ENCODE results near the gene SLC22A3. TPM values are rescaled to one million over a fixed set of nuclear protein-coding genes. Genes with fewer than 3 reads are reported as not detected.
"Not testable (repeated sequence)": the region's sequence is repeated elsewhere in the genome, so short reads cannot be mapped to it uniquely, and the experiment has no call there.

The SLC22A3 gene, protein sequence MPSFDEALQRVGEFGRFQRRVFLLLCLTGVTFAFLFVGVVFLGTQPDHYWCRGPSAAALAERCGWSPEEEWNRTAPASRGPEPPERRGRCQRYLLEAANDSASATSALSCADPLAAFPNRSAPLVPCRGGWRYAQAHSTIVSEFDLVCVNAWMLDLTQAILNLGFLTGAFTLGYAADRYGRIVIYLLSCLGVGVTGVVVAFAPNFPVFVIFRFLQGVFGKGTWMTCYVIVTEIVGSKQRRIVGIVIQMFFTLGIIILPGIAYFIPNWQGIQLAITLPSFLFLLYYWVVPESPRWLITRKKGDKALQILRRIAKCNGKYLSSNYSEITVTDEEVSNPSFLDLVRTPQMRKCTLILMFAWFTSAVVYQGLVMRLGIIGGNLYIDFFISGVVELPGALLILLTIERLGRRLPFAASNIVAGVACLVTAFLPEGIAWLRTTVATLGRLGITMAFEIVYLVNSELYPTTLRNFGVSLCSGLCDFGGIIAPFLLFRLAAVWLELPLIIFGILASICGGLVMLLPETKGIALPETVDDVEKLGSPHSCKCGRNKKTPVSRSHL
- total RNA-seq = not detected

GRCh38 chr6:160348223-160349019 lies at the start of gene SLC22A3:
Gene SLC22A3 (plus strand): TSS chr6:160348378. CDS start chr6:160348420, 42 bp downstream.
- peaks cover 5% of the 10 kb centered on the region for H3K4me1 Mint-ChIP-seq (ENCODE audit: low read depth)
- no peaks in the 10 kb centered on the region for H3K9me3 Mint-ChIP-seq
- H3K27ac Mint-ChIP-seq = no peak within 1 kb of the TSS
- no peak for DNase-seq
- no peaks in the 10 kb centered on the region for H3K36me3 Mint-ChIP-seq (ENCODE audit: low read depth)
- no peak for ATAC-seq
- CTCF ChIA-PET = no interaction called here
- H3K27me3 Mint-ChIP-seq = peaks cover 47% of the 10 kb centered on the region
- intact Hi-C loops (cut with micrococcal nuclease) = no loop called here
- no peak within 1 kb of the TSS for H3K4me3 Mint-ChIP-seq
- POLR2A ChIA-PET = no interaction called here
- TF ChIP-seq CTCF (IDR thresholded peaks at IDR 0.05) = no peak

DNA sequence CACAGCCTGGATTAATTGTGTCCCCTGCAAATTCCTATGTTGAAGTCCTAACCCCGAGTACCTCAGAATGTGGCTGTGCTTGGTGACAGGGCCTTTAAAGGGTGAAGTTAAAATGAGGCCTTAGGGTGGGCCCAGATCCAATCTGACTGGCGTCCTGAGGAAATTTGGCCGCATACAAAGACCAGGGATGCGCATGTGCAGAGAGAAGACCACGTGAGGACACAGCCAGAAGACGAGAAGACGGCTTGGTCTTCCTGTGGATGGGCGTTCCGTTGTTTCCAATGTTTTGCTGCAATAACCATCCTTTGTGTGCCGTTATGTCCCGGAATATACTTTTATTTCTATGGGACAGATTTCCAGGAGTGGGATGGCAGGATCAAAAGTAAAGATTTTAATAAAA lies 48.6 kb upstream of the SLC22A3 start:
- Mint-ChIP-seq H3K9me3 (no peaks in the 10 kb centered on the region), H3K36me3 (ENCODE audit: low read depth) (no peaks in the 10 kb centered on the region), H3K27ac (no peak overlapping the region), H3K27me3 (peaks cover 11% of the 10 kb centered on the region), H3K4me3 (no peak overlapping the region), H3K4me1 (ENCODE audit: low read depth) (no peaks in the 10 kb centered on the region)
- DNase-seq (no peak), ATAC-seq (no peak)
- POLR2A ChIA-PET = no interaction called here
- TF ChIP-seq CTCF (IDR thresholded peaks at IDR 0.05) = no peak
- intact Hi-C loops (cut with micrococcal nuclease) = no loop called here
- CTCF ChIA-PET = no interaction called here

DNA sequence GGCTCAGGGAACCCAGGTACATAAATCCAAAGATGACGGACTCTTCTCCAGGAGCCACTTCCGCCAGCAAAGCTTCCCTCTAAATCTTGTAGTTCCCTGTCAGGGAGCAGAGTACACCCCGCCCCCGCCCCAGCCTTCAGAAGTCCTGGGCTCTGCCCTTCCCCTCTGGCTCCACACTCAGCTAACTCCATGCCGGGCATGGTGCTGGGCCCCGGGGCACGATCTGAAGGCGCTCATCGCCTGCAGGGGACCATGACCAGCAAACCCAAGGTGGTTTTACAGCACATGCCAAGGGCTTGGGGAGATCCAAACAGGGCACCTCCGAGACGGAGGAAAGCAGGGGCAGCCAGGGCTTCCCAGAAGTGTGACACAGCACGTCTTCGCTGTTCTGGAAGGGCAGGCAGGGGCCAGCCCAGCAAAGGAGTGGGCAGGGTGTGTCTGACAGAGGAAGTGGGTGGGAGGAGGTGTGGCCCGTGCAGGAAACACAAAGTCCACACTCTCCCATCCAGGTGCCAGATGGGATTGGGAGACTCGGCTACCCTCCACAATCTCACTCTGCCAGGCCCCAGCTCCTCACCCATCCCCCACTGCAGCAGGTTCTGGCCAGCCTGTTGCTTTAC lies 48.0 kb upstream of the SLC22A3 start:
- Mint-ChIP-seq H3K27me3 (peaks cover 14% of the 10 kb centered on the region), H3K27ac (no peak overlapping the region), H3K36me3 (ENCODE audit: low read depth) (no peaks in the 10 kb centered on the region), H3K9me3 (no peaks in the 10 kb centered on the region), H3K4me3 (no peak overlapping the region), H3K4me1 (ENCODE audit: low read depth) (no peaks in the 10 kb centered on the region)
- TF ChIP-seq CTCF (IDR thresholded peaks at IDR 0.05) = no peak
- DNase-seq (no peak), ATAC-seq (no peak)
- intact Hi-C loops (cut with micrococcal nuclease) = no loop called here
- CTCF ChIA-PET = no interaction called here
- POLR2A ChIA-PET = no interaction called here

DNA sequence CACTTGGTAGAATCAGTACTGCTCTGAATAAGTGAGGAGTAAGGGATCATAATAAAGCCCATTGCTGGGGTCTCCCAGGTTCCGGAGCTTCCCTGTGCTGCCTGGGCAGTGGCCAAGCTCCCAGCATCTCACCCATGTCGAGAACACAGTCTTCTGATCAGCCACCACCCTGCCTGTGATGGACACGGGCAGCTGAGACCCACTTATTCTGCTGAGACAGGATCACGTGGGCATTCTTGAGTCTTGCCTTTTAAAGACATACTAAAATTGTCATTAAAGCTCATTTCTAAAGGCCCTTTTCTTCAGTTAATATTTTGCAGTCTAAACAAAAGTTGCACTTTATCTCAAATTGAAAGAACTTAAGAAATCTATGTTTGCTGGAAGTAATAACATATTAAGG lies 46.8 kb upstream of the SLC22A3 start:
- H3K36me3 Mint-ChIP-seq (ENCODE audit: low read depth) = no peaks in the 10 kb centered on the region
- intact Hi-C loops (cut with micrococcal nuclease) = no loop called here
- ChIA-PET POLR2A (no interaction called here), CTCF (no interaction called here)
- H3K4me1 Mint-ChIP-seq (ENCODE audit: low read depth) = no peaks in the 10 kb centered on the region
- peaks cover 13% of the 10 kb centered on the region for H3K27me3 Mint-ChIP-seq
- H3K9me3 Mint-ChIP-seq = no peaks in the 10 kb centered on the region
- no peak overlapping the region for H3K4me3 Mint-ChIP-seq
- DNase-seq (no peak), ATAC-seq (no peak)
- no peak for TF ChIP-seq CTCF (IDR thresholded peaks at IDR 0.05)
- no peak overlapping the region for H3K27ac Mint-ChIP-seq

- H3K4me3 Mint-ChIP-seq; CTCF ChIA-PET; H3K27me3 Mint-ChIP-seq; H3K36me3 Mint-ChIP-seq (ENCODE audit: low read depth); DNase-seq; ATAC-seq; H3K27ac Mint-ChIP-seq; intact Hi-C loops (cut with micrococcal nuclease); POLR2A ChIA-PET; H3K9me3 Mint-ChIP-seq; H3K4me1 Mint-ChIP-seq (ENCODE audit: low read depth): not testable (repeated sequence)
Measured at GRCh38 chr6:160302431-160303082, 45.6 kb upstream of the SLC22A3 start.

All from activated CD8-positive, alpha-beta T cell treated with anti-CD3 and anti-CD28 coated beads for 36 hours (primary cell).